Stromal cell of bone marrow (primary cell): ENCODE measurements around the gene BTBD19.
"Not testable (repeated sequence)": the region's sequence is repeated elsewhere in the genome, so short reads cannot be mapped to it uniquely, and the experiment has no call there.

ENCODE experiments used
- DNase-seq: peaks from one replicate; pipeline ENCODE4 v3.0.0-alpha.2; 2012; ENCODE audit warnings: low read depth

The BTBD19 gene

DNA sequence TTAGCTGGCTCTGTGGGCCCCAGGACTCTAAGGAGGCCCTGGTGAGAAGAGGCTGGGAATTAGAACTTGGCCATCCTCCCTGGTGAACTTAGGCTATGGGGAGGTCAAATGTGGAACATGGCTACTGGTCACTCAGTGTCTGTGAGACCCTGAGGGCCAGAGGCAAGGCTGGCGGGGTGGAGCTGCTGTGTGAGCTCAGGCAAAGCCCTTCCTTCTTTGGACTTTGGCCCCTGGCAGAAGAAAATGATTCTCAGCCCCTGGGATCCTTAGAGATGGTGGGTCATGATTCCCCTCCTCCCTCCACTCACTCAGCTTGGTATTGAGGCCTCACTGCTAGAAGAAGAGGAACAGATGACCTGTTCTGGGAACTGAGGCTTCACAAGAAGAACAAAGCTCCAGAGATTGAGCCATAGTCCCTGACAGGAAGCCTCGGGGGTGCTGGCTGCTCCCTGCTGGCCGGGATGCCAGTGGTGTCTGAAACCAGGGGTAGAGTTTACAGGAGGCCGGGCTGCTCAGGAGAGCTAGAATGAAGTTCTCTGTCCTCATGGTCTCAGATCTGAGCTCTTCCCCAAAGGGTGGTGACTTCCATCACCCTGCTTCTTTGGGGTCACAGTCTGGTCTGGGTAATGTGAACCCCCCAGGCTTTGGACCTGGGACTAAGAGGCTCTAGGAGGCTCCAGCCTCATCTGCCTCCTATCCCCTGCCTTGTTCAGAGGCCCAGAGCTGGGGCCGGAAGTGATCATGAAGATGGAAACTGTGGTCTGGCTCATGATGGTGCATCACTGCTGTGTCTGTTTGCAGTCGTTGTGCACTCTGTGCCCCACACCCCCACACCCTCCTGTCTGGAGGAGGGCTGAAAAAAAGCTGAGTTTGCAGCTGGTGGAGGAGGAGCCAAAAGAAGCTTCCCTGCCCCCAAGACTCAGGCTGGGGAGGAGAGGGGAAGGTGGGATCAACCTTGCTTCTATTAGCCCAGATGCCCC is 905 bp downstream of the BTBD19 start:
- peak; percentile 73 for DNase-seq

DNA sequence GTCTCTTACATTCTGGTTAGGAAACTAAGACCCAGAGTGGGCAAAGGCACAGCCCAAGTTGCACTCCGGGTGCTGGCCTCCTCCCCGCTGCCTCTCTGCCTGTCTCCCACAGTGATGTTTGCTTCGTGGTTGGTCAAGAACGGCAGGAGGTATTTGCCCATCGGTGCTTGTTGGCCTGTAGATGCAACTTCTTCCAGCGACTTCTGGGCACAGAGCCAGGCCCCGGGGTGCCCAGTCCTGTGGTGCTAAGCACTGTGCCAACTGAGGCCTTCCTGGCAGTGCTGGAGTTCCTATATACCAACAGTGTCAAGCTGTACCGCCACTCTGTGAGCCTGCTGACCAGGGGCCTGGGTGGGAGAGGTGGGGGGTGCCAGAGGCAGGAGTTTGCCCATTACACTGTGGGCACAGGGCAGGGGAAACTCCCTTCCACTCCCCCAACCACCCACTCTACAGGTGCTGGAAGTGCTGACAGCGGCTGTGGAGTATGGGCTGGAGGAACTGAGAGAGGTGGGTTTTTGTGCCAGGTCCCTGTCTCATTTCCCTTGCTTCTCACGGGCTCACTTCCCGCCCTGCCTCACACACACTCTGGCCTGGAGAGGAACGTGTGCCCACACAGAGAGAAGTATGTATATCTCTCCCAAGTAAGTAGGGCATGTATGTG is 1.9 kb downstream of the BTBD19 start:
- no peak for DNase-seq

DNA sequence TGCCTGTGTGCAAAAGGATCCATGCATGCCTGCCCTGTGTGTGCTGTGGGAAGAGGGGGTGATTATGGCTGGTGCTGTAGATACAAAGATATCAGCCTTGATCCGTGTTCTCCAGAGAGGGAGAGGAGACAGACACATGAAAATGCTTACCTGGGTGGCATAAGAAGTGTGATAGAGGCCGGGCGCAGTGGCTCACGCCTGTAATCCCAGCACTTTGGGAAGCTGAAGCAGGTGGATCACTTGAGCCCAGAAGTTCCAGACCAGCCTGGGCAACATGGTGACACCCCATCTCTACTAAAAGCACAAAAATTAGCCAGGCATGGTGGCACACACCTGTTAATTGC is 2.4 kb downstream of the BTBD19 start:
- not testable (repeated sequence) for DNase-seq

DNA sequence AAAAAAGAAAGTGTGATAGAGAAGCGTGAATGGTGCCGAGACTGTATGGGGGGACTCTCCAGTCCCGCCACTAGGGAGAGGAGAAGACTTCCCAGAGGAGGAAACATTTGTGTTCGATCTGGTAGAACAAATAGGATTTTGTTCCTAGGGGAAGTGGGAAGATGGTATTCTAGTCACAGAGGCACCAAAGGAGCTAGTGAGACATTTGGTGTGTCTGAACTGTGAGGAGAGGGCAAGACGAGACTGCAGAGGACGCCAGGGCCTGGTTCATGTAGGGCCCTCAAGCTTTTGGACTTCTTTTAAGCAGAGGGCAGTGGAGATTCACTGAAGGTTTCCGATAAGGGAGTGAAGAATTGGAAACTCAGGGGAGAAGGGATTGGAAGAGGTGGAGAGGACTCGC is 2.9 kb downstream of the BTBD19 start:
- no peak for DNase-seq

DNA sequence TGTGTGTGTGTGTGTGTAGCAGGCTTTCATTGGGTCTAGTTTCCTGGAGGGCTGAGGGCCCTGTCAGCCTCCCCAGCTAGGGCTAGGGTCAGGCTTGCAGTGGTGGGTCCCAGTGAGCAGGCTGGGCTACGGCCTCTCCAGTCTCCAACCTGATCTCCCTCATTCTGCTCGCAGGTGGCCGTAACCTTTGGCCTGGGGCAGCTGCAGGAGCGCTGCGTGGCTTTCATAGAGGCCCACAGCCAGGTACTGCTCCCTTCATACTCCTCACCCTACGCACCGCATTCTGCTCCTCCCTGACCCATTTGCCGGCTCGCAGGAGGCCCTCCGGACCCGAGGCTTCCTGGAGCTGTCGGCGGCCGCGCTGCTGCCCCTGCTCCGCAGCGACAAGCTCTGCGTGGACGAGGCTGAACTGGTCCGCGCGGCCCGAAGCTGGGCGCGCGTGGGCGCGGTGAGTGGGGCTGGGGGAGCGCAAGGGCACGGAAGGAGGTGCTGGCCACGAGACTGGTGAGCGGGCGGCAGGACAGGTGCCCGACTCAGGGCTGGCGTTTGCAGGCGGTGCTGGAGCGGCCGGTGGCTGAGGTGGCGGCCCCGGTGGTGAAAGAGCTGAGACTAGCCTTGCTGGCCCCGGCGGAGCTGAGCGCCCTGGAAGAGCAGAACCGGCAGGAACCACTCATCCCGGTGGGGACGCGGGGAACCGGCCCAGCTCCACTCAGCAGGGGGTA is 4.7 kb downstream of the BTBD19 start:
- DNase-seq = no peak

DNA sequence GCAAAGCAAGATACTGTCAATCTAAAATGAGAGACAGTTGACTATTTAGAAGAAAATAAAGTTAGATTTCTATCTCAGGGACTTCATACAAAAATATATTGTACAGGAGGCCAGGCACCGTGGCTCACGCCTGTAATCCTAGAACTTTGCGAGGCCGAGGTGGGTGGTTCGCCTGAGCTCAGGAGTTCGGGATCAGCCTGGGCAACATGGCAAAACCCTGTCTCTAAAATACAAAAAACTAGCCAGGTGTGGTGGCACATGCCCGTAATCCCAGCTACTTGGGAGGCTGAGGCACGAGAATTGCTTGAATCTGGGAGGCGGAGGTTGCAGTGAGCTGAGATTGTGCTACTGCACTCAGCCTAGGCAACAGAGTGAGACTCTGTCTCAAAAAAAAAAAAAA is 7.6 kb downstream of the BTBD19 start:
- not testable (repeated sequence) for DNase-seq

DNA sequence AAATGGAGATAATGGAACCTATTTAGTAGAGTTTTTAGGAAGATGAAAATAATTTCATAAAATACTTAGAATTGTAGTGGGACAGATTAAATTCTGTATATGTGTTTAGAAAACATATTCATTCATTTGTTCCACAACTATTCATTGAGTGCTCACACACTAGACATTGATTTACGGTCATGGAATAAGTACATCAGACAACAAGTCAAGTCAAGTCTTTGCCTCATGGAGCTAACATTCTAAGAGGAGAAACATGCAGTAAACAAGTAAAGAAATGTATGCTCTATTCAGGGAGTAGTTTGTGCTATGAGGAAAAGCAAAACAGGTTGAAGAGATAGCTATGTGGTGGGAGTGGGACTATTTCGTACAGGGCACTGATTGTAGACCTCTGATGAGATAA is 9.0 kb downstream of the BTBD19 start:
- DNase-seq = no peak

DNA sequence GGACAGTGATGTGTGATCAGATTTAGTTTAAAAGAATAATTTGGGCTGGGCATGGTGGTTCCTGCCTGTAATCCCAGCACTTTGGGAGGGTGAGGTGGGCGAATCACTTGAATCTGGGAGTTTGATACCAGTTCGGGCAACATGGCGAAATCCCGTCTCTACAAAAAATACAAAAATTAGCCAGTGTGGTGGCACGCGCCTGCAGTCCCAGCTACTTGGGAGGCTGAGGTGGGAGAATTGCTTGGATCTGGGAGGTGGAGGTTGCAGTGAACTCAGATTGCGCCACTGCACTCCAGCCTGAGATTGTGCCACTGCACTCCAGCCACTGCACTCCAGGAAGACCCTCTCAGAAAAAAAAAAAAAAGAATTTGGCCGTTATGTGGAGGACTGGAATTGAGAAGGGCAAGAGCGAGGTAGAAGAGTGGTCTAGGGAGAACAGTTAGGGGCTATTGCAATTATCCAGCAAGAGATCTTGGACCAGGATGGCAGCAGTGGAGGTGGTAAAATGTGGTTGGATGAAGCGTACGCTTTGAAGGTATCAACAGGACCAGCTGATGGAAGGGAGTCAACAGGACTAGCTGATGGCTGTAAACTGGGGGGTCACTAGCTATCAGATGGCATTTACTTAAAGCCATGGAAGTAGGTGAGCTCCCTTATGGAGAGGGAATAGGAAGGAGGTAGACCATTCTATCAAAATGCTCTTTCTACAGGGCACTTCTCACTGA is 9.6 kb downstream of the BTBD19 start:
- DNase-seq = no peak

DNA sequence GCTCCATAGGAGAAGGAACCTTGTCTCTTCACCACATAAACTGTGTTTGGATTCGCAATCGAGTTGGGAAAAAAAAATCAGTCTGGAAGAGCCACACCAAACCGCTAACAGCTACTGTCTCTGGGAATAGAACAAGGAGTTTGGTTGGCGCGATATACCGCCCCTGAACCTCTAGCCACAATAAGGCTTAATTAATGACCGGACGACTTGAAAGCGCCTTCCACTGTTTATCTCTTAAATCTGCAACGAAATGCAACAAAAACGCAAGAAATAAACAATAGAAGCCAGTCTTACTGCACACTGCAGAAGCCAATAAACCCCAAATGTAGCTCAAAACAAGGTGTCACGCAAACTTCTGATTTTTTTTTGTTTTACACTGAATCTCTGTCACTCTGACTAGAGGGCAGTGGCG is 10.9 kb downstream of the BTBD19 start:
- DNase-seq = no peak

DNA sequence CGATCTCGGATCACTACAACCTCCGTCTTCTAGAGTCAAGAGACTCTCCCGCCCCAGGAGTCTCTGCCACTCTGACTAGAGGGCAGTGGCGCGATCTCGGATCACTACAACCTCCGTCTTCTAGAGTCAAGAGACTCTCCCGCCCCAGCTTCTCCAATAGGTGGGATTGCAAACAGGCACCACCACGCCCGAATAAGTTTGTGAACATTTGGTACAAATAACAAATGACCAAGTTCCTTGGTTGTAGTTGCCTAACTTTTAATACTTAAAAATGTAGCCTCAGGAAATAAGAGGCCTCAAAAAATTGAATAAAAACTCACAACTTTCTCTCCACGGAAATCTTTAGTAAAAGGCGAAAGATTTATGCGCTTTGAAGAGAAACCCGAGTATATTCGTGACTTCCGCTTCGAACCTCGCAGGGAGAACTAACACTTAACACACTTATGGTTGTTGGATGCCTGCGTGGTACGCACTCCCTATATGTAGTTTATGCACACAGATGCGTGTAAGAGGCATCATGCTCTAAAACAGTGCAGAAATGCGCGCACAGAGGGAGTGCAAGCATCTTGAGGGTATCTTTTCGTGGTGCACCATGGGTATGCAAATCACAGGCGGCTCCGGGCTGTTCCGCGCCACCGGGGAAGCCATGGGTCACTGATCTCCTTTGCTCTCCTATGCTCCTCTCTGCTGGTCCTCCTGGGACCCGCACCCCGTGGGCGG is 11.4 kb downstream of the BTBD19 start:
- DNase-seq = peak; percentile 80

DNA sequence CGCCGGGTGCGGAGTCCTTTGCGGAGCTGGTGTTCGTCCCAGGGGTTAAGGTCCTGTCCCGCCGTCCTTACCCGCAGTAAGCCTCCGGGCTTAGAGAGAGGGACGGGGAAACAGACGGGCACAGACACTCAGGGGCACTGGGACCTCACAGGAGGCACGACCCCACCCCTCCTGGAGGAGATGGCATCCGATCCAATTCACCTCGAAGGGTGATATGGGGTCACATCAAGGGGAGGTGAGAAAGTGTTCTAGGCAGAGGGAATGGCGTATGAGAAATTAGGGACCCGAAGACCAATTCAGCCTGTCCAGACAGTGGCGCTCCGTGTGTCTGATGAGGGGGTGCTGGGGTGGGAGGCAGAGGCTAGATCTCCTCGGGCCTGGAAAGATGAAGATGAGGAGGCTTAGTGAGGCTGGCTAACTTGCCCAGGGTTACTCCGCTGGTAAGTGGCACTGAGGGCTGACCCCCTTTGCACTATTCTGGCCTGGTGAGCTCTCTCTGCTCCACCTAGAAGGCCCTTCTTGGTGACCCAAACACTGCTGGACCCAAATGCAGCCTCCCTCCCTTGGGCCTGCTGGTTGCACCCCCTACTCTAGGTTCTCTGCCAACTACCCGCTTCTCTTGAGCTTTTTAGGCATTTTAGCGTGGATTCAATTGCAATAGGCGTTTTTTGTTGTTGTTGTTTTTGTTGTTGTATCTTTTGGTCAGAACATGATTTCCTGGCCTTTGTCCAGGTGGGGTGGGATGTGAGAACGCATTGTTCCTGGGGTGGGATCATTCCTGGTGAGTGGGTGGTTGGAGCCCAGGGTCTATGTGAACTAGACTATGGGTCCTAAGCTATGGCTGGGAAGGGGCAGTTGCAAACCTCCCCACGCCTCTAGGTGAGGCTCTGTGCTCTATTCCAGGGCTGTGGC is 12.3 kb downstream of the BTBD19 start:
- no peak for DNase-seq

DNA sequence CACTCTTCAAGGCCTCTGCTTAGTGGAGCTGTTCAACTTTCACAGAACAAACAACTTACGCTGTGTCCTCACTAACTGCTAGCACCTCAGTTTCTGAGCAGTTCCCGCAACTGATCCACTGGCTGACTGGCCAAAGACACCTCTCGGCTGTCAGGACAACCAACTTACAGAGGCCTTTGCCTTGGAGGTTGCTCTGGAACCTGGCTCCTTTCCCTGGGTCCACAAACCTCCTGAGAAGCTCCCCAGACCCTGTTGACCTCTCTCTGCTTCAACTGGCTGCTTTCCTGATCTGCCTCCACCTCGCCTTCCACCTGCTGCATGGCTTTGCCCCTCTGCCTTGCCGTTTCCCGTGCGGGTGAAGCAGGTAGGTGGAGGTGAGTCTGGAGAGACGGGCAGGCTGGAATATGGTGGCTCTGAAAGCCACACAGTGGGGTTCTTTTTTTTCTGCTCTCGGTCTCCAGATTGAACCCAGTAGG is 13.0 kb downstream of the BTBD19 start:
- DNase-seq = no peak

DNA sequence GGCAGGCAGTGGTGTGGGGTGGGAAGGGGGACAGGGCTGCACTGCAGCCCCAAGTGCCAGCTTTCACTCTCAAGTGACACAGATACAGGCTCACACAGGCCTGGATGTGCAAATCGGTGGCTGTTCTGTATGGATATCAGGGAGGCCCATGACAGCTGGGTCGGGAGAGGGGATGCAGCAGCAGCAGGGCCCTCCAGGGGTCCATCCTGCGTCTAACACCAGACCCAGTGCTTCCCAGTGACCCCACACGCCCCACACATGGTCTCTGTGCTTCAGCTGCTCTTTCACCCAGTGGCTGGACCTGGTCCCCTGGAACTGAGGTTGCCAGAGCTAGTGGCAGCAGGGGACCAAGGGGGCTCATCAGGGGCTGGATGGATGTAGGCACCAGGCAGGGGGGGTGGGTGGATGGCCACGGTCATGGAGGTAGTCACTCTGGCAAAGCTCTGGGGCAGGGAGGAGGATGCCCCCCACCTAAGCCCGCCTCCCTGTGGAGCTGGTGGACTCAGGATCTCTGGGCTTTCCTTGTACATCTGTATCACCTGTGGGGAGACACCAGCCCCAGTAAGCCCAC is 13.9 kb downstream of the BTBD19 start:
- DNase-seq = no peak

DNA sequence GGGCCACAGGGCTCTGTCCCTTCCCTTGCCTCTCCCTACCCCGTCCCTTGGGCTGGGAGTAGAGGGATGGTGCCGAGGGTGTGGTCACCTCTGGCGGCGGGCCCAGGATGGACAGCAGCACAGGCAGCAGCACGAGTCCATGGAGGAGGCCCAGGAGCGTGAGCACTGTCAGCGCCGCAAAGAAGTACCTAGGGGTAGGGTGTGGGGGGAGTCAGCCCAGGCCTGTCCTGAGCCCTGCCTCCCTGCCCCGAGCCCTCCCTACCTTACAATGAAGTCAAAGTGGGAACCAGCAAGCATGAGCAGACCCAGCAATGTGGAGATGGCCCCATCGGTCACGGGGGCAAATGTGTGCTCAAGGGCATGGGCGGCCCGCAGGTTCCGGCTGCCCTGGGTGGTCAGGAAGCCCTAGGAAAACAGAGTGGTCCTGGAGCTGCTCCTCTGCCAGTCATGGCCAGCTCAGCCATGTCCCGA is 14.7 kb downstream of the BTBD19 start:
- DNase-seq = no peak

DNA sequence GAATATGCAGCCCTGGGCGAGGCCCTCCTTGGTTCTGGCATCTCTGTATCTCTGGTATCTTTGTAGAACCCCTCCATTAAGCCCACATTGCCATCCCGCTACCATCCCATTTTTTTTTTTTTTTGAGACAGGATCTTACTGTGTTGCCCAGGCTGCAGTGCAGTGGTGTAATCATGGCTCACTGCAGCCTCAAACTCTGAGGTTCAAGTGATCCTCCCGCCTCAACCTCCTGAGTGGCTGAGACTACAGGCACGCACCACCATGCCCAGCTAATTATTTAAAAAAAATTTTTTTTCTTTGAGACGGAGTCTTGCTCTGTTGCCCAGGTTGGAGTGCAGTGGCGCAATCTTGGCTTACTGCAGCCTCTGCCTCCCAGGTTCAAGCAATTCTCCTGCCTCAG is 16.1 kb downstream of the BTBD19 start:
- not testable (repeated sequence) for DNase-seq

DNA sequence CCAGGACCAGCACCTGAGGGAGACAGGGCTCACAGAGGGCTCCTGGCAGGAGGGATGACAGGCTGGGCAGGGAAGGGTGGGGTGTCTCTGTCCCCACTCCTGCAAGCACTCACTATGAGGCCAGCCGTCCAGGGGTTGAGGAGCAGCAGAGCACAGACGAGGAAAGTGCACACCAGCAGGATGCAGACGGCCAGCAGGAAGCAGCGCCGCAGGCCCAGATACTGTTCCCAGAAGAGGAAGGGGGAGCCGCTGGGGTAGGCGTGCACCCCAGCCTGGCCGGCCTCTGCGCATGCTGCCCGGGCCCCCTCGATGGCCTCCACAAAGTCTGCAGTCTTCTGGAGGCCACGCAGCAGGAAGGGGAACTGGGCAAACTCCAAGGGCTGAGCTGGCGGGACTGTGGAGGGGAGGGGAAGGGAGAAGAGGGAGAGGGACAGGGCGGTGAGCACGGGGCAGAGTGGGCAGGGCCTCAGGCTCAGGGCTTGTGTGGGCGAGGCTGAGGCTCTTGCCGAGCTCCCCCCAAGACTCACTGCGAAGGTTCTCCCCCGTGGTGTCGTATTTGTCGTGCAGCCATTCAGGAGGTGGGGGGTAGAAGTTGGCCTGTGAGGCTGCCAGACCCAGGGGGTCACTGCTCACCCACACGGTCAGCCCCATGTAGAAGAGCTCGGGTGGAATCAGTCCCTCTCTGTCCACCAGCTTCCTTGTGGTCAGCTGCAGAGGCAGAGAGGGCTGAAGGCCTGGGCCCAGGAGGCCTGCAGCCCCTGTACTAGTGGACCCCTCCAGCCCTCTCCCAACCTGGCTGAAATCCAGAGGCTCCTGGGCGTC is 18.3 kb downstream of the BTBD19 start:
- no peak for DNase-seq

DNA sequence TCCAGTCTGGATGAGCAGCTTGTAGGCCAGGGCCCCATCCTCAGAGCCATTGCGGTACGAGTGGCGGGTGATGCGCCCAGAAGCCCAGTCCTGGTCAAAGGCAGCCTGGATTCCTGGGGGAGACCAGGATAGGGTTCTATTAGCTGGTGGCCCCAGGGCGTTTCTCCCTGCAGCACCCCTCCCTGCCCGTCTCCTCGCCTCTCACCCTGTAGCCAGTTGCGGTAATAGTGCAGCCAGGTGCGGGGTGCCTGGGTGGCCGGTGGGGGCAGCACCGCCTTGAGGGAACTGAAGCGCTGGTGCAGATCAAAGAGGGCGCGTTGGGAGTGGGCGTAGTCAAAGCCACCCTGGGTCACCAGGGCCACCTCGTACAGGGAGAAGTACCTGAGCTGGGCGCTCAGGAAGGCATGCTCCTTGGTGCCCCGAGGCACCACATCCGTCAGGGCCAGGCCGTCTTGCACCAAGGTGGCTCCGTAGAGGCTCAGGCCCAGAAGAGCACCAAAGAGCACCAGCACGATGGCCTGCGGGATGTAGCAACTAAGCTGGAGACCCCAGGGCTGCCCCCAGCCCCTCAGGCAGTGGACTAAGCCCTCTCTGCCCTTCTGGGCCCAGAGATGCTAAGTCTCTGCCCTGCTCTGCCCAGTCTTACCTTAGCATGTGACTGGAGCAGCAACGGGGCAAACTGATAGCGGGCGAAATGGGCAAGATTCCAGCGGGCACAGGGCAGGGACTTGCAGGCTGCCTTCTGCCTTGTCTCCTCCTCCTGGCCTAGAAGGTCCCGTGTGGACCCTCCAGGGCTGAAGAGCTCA is 19.1 kb downstream of the BTBD19 start:
- no peak for DNase-seq
